HG02943 (cell line): Measurements from ENCODE around the gene GSTA5.
"Not testable (repeated sequence)": the region's sequence is repeated elsewhere in the genome, so short reads cannot be mapped to it uniquely, and the experiment has no call there.

Experiments
- ATAC-seq: cut with Tn5 transposase; IDR thresholded peaks from one replicate; pipeline ENCODE4 v1.9.1; 2021; ENCODE audit warnings: mild to moderate bottlenecking, low read depth, moderate library complexity; ENCODE audit not compliant: unreplicated experiment

GSTA5 gene

DNA sequence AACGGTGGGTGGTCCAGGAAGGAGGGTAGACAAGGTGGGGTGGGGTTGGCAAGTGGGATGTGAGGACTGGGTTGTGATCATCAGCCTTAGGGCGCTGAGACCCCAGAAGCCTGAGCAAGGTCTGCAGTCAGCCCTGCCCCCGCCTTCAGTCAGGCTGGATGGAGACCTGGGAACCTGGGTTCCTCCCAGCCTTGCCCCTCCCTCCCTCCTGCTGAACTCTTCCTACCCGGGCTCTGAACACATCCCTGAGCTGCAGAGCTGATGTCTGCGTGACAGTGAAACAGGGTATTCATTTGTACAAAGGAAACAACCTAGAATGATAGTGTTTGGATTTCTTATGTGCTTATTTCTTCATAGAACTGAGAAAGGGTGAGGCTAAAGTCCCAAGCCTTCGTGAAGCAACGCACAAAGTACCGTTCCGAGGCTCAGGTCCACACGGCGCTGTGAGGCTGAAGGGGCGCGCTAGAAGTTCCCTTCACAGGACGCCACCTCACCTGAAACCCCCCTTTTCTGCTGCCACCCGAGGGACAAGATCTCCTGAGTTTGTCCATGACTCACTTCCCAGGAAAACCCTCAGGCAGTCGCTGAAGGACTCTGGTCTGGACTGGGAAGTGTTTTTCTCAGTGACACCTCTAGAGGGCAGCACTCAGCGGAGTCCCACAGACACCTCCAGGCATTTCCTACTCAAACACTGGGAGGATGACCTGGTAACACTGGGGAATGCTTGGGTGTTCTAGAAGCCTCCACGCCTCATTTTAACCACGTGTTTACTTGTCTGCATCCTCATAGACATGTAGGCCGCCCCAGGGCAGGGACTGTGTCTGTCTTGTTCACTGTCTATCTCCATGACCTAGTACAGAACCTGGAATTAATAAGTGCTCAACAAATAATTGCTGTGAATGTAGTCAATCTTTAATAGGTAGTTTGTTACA is 1.2 kb downstream of the GSTA5 start:
- ATAC-seq = no peak

GRCh38 chr6:52834481-52834880 is 6.1 kb downstream of the GSTA5 start:
- no peak for ATAC-seq

- ATAC-seq = not testable (repeated sequence)
Observed at GRCh38 chr6:52830869-52831268, 9.7 kb downstream of the GSTA5 start.

DNA sequence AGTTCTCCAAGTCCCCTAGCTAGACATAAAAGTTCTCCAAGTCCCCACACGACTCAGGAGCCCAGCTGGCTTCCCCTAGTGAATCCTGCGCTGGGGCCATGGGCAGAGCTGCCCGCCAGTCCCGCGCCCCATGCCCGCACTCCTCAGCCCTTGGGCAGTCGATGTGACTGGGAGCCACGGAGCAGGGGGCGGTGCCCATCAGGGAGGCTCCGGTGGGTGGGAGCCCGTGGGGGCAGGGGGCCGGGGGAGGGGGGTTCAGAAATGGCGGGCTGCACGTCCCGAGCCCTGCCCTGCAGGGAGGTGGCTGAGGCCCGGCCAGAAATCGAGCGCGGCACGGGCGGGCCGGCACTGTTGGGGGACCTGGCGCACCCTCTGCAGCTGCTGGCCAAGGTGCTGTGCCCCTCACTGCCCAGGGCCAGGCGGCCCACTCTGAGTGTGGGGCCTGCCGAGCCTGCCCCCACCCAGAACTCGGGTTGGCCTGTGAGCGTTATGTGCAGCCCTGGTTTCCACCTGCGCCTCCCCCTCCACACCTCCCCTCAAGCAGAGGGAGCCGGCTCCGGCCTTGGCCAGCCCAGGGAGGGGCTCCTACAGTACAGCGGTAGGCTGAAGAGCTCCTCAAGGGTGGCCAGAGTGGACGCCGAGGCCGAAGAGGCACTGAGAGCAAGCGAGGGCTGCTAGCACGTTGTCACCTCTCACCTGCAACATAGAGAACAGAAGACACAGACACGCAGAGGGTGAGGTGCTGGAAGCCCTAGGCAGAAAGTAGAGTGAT is 11.4 kb downstream of the GSTA5 start:
- ATAC-seq = no peak

DNA sequence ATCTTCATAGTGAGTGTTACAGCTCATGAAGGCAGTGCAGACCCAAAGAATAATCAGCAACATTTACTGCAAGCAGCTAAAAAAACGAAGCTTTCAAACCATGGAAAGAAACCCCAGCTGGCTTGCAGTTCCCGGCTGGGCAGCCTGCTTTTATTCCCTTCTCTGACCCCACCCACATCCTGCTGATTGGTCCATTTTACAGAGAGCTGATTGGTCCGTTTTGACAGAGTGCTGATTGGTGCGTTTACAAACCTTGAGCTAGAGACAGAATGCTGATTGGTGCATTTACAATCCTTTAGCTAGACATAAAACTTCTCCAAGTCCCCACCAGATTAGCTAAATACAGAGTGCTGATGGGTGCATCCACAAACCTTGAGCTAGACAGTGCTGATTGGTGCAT is 12.0 kb downstream of the GSTA5 start:
- ATAC-seq = not testable (repeated sequence)

DNA sequence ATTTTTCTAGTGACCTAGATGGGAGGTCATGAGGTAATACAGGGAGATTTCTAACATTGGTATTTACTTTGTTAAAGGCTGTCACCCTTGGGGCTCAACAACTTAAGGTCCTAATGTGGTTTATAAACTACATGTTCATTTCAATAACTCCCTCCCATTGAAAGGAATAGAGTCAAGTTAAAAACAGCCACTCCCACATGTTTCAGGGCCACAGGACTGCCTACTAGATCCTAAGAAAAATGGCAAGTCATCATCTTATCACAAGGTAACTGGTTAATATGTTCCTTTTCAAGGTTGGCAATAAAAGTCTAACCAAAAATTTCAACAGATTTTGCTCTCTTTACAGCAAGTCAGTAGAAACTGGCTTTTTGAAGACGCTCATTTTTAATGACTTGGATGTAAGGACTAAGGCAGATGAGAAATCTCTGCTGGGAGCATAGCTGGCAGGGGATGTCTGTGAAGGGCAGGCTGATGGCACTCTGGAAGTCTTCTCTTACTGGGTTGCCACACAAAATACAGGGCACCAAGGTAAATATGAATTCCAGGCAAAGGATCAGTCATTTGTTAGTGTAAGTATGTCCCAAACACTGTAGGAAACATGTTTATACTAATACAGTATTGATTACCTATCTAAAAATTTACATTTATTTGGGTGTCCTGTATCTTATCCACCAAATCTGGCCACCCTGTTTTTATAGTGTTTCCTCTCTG is 13.4 kb downstream of the GSTA5 start:
- not testable (repeated sequence) for ATAC-seq

GRCh38 chr6:52826513-52826912 is 14.1 kb downstream of the GSTA5 start:
- ATAC-seq = no peak

DNA sequence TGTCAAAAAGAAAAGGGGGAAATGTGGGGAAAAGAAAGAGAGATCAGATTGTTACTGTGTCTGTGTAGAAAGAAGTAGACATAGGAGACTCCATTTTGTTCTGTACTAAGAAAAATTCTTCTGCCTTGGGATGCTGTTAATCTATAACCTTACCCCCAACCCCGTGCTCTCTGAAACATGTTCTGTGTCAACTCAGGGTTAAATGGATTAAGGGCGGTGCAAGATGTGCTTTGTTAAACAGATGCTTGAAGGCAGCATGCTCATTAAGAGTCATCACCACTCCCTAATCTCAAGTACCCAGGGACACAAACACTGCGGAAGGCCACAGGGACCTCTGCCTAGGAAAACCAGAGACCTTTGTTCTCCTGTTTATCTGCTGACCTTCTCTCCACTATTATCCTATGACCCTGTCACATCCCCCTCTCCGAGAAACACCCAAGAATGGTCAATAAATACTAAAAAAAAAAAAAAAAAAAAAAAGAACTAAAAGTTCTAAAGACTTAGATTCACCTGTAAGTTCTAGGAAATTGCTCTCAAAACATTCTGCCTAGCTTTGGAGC is 14.6 kb downstream of the GSTA5 start:
- not testable (repeated sequence) for ATAC-seq

DNA sequence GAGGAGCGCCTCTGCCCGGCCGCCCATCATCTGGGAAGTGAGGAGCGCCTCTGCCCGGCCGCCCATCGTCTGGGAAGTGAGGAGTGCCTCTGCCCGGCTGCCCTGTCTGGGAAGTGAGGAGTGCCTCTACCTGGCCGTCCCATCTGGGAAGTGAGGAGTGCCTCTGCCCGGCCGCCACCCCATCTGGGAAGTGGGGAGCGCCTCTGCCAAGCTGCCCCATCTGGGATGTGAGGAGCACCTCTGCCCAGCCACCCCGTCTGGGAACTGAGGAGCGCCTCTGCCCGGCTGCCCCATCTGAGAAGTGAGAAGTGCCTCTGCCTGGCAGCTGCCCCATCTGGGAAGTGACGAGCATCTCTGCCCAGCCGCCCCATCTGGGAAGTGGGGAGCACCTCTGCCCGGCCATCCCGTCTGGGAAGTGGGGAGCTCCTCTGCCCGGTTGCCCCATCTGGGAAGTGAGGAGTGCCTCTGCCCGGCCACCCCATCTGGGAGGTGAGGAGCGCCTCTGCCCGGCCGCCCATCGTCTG is 15.3 kb downstream of the GSTA5 start:
- ATAC-seq = not testable (repeated sequence)

- ATAC-seq = no peak
Observed at GRCh38 chr6:52821842-52822241, 18.8 kb downstream of the GSTA5 start.

- ATAC-seq = no peak
Observed at GRCh38 chr6:52820198-52820597, 20.4 kb downstream of the GSTA5 start.

DNA sequence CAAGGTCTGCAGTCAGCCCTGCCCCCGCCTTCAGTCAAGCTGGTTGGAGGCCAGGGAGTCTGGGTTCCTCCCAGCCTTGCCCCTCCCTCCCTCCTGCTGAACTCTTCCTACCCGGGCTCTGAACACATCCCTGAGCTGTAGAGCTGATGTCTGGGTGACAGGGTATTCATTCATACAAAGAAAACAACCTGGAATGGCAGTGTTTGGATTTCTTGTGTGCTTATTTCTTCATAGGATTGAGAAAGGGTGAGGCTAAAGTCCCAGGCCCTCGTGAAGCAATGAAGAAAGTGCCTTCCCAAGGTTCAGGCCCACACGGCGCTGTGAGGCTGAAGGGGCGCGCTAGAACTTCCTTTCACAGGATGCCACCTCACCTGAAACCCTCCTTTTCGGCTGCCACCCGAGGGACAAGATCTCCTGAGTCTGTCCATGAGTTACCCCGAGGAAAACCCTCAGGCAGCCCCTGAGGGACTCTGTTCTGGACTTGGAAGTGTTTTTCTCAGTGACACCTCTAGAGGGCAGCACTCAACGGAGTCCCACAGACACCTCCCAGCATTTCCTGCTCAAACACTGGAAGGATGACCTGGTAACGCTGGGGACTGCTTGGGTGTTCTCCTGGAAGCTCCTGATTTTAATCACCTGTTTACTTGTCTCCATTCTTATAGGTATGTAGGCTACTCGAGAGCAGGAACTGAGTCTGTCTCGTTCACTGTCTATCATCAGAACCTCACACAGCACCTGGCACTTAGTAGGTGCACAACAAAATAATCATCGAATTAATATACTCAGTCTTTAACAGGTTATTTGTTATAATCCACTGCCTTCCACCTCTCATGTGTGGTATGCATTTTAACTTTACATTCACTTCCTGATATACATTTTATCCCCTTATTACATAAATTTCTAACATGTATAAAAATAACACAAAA is 25.2 kb downstream of the GSTA5 start:
- no peak for ATAC-seq

DNA sequence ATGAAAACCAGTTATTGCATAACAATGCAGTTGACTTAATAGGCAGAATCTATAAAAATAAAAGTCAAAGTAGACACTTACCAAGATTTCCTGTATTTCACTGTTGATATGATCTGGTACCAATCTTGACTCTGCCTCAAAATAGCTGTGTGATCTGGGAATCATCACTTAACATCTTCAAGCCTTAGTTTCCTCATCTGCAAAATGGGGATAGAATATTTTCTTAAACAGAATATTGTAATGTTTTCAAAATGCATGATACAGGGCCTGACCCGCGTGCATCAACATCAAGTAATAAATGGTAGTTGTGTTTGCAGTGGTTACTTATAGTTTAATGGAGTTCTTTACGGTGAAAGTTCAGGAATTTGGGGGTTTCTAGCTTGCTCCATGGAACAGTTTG is 26.1 kb downstream of the GSTA5 start:
- ATAC-seq = not testable (repeated sequence)

DNA sequence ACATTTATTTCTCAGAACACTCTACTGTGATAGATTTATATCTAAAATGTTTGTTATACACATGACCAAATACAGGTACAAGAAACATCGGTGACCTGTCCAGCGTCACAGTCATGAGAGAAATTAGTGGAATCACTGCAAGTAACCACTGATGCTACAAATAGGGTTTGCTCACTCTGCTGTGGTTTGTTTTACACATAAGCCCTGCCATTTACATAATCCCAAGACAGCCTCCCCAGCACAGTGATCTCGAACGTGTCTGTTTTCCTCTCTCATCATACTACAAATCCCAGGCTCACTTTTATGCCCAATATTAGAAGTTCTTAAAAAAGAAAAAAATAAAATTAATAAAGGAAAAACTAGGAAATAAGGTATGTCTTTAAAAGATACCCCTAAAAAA is 30.8 kb downstream of the GSTA5 start:
- not testable (repeated sequence) for ATAC-seq

DNA sequence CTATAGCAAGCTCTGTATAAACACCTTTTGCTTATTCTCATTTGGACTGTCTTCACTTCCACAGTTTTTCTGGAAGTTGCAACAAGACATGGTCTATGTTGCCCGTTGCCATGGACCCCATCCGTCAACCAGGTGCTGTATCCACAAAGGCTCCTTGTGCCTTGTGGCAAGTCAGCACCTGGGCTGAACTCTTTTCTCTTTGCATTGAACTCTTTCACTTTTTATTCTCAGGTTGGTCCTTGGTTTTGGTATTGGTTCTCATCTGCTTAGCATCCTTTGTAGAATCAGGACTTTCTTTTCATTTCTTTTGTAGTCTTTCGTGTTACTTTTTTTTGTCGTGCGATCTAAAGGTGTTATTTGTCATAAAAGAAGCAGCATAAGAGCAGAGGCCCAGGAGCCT is 32.0 kb downstream of the GSTA5 start:
- no peak for ATAC-seq

DNA sequence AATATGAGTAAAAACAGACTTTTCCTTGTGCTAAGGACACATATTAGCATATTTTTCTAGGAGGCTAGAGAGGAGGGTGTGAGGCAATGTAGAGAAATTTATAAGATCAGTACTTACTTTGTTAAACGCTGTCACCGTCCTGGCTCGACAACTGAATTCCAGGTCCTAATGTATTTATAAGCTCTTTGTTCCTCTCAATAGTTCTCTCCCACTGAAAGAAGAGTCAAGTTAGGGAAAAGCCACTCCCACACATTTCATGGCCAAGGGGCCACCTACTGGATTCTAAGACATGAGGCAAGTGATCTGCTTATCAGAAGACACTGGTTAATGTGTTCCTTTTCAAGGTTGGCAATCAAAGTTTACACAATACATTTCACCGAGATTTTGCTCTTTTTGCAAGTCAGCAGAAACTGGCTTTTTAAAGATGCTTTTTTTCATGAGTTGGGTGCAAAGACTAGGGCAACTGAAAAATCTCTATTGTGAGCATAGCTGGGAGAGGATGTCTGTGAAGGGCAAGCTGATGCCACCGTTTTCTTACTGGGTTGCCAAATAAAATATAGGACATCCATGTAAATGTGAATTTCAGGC is 36.9 kb downstream of the GSTA5 start, which contains the start of gene GSTA1:
TSS of gene GSTA1 (minus strand) at position 149 of the 588 bp plus-strand sequence. CDS start 4,549 bp downstream, outside the sequence.
- not testable (repeated sequence) for ATAC-seq

GRCh38 chr6:52802806-52803205 is 37.8 kb downstream of the GSTA5 start:
- no peak for ATAC-seq

GRCh38 chr6:52801188-52801841 is 39.3 kb downstream of the GSTA5 start:
- ATAC-seq = no peak
